ENCODE results near the gene STEEP1.

The STEEP1 gene

DNA sequence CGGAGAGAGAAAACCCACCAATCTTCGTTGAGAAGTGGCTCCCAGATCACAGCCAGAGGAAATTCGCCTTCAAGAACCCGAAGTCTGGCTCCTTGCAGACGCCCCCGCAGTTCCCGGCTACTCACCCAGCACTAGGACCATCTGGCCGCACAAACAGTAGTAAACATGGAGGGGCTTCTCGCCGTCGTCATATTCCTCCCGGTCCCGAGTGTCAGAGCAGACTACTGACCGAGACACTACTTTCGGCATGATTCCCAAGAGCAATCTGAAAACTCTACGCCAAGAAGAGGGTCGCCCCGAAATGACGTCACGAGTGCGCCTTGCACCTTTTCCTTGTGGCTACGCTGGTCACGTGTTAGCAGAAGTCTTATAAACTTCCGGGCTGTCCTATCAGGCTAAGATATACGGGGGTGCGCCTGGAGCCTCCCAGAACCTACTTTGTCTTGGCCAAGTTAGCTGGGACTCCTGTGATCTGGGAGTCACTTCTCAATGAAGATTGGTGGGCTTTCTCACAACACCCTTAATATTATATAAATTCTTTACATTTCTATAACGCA lies at the start of gene STEEP1:
Gene STEEP1, minus strand, starts transcription at position 303 of the 557 bp plus-strand sequence. Its CDS starts 54 bp downstream, at position 249.
- DNase-seq: peak; percentile 89

DNA sequence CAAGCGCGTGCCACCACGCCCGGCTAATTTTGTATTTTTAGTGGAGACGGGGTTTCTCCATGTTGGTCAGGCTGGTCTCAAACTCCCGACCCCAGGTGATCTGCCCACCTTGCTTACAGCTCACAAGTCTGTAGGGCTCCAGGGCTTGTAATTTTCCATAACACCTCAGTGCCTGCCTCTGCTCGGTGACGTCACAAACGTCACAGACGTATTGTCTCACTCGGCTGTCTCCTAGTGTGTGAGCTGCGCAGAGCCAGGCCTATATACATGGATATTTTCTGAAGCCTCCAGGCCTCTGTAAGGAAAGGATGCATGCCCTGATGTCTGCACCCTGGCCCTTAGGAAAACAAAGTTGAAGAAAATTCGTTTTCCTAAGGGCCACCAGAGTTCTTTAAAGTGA lies 49.6 kb upstream of the STEEP1 start:
- no peak for DNase-seq

DNA sequence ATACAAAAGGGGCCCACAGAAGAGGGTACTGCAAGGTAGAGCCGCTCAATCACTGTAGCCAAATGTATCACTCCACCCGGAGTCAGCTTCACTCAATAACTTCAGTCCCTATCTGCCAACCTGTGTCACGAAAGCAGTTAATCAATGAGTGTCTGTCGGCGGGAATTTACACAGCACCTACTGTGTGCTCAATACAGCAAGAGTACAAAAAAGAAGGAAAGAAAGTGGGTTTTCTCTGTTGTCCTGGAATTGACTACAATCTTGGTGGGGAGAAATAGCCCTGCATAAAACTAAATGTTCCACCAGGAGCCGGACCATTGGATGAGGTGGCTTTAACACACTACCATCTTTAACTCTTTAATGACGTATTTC lies 41.8 kb upstream of the STEEP1 start:
- no peak for DNase-seq

DNA sequence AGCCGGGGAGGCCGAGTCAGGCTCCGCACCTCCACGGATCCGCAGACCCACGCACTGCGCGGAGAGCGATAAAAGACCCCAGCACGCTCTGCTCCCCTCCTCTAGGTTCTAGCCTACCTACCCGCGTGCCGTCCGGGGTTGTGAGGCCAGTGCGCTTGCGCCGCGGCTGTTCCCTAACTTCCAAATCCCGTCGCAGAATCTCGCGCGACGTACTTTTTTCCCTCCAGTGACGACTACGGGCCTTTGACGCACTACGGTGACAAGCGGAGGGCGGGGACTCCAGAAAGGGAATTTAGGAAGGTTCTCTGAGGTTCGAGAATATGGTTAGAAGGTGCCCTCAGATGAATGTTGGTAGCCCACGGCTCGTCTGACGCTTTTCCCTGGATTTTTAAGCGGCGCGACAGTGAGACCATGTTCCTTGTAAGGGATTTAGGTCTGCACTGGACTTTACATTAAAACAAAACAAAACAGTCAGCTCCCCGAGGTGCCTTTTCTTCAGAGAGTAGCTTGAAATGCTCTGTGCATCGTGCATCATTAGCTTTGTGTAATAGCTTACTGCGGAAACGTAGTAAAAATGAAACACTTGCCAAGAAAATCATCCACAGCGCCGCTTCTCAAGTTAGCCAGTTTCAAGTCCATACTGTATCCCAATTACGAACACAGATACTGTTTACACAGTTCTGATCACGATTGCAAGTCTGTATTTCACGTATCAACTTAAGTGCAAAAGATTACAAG lies 41.2 kb upstream of the STEEP1 start, which contains the start of gene NKRF:
Gene NKRF, minus strand, starts transcription at position 145 of the 738 bp plus-strand sequence.
- peak; percentile 92 for DNase-seq

DNA sequence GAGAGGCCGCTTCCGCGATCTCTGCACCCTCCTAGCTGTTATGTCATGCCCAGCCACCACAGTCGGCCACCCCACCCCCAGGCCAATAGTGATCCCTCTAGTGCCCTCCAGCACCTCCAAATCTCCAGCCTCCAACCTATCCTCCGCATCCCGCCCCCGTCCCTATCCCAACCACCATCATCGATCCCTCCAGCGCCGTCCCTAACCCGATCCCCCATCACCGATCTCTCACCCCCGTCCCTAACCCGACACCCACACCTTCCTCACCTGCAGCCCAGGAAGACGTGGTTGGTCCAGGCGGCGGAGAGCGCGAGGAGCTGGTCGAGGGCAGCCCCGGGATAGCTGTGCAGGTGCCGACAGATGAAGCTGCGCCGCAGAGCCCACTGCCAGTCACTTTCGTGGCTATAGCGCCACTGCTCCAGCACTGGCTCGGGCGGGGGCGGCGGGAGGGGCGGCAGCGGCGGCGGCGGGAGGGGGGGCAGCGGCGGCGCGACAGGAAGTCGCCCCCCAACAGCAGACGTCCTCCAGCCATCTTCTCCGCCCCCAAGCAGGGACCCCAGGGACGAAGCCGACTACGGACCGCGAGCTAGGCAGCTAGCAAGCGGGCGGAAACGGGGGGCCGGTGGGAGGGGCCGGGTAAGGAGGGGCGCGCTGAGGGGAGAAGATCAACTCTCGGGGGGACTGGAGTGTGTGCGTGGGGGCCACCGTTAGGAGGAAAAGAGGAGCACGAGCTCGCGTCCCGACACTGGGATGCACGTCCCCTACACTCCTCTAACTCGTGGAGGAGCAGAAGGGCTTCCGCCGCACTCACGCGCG lies 40.5 kb upstream of the STEEP1 start:
- DNase-seq: no peak

DNA sequence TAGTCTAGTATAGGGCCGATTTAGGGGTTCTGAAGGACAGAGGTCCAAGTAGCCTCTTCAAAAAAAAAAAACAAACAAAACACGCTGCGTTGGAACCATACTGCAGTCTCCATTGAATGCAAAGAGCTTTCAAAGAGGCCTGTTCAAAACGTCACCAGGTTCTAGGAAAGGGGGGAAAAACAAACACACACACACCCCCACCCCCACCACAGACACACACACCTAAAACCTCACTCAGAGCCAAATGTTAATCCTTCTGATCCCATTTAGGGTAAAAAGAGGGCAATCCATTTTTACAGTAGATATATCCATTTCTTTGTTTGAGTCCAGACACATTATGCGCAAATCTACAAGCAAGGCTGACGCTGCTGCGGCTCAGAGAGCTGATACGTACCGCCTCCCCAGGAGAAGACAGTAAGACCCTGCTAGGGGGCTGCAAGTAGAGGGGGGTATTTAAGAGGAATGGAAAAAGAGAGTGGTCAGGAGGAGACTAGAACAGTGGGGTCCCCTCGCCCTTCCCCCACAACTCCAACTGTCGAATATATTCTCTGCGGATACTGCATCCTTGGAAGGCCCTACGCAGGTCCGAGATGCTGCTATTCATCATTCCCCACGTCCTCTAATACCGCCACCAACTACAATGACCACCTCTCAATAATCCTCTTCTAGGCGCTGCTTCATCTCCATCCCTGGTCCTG lies 39.7 kb upstream of the STEEP1 start:
- no peak for DNase-seq

DNA sequence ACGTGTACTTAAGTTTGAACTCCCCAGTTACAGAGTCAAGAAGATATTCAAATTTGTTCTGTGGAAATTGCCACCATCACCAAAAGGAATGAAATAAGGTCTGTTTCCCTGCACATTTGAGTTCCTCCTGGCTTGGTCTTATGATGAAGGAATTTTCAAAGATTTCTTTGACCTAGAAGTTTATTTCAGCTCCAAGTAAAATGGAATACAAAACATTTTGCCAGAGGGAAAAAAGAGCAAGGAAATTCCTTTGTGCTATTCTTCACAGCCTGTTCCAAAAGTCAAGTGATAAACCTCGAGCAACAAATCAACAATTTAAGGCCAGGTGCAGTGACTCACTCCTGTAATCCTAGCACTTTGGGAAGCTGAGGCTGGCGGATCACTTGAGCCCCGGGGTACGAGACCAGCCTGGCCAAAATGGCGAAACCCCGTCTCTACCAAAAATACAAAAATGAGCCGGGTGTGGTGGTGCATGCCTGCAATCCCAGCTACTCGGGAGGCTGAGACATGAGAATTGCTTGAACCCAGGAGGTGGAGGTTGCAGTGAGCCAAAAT lies 37.6 kb upstream of the STEEP1 start:
- DNase-seq: no peak

DNA sequence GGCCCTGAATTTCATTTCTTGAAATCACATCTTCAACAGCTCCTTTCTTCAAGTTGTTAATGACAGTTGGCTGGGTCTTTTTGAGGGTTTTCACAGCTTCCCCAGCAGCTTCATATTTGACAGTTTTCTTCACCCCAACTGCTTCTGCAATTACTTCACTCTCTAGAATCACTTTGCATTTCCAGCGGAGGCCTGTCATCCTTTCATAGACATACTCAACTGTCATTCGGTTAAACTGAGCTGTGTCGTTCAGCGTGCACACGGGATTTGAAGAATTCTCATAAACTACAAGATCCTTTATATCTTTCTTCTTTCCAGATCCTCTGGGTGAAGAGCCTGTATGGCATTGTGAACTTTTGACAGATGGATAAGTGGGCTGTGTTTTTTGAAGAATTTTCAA lies 24.6 kb upstream of the STEEP1 start:
- DNase-seq: no peak

DNA sequence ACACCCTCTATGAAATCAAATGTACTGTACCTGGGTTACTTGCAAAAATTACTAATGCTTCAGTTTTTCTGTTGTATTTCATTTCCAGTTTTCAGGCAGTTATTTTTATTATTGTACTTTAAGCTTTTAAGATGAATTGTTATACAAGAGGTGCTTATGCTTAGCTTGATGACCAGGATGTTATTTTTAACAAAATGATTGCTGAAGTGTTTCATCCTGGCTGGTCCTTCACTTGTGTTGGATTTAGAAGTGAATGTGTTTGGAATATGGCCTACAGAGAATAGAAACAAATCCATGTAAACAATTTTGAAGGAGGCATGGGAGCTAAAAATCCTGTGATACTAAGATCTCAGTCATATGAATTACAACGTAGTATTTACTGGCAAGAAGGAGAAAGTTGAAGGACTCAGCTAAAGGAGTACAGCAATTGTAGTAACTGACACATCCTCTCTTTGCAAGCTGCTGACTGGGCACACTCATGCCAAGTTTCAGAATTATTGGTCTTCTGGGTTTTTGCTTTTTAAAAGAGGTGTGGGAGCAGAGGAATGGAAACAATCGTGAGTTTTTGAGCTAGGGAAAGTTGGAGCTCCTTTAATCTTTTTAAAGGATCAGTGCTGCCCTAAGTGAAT lies 18.3 kb upstream of the STEEP1 start:
- no peak for DNase-seq

DNA sequence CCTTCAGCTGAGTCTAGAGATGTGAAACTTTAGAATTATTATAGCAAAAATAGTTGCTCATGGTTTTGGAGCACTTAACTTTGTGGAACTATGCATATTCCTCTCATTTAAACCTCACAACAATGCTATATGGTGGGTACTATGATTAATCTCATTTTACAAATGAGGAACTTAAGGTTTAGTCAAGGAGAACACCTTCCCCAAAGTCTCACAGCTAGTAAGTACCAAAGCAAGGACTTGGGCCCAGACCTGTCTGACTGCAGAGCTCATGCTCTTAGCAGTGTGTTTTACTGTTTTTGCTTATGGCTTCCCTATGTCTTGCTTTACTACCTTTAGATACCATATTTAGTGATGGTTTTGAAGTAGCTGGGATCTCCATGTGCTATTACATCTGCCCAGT lies 14.2 kb upstream of the STEEP1 start:
- DNase-seq: no peak

DNA sequence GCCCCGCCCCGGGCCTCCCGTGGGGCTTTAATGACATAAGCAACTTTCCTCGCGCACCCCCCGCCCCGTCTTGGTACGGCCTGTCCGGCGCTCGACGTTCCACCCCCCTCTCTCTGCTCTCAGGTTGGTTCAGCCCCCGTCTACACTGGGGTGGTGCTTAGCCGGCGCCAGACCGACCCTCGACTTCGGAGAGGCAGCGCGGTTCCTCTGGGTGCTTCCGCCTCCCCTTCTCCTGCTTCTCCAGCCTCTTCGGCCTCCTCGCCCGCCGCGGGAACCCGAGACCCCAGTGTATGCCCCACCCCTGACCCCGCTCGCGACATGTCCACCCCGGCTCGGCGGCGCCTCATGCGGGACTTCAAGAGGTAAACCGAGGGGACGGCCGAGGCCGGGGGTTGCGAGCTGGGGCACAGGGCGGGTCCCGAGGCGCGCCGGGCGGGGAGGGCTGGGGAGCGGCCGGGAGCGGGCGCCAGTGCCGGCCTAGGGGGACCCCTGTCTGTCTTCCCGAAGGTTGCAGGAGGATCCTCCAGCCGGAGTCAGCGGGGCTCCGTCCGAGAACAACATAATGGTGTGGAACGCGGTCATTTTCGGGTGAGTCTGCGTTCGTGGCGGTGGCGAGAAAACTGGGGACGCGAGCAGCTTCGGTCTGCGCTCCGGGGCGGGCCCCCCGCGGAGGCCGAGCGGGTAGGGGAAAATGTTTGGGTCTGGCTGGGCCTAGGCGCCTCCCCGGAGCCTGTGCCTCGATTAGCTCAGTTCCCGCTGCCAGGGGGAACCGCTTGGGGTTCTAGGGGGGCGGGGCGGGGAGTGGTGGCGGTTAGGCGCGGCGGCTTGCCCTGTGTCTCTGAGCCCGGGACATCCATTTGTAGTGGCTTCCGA lies 9.4 kb upstream of the STEEP1 start, which contains the start of gene UBE2A:
Gene UBE2A, plus strand, starts transcription at position 170 of the 873 bp plus-strand sequence. Its CDS starts 149 bp downstream, at position 319.
- peak; percentile 91 for DNase-seq

DNA sequence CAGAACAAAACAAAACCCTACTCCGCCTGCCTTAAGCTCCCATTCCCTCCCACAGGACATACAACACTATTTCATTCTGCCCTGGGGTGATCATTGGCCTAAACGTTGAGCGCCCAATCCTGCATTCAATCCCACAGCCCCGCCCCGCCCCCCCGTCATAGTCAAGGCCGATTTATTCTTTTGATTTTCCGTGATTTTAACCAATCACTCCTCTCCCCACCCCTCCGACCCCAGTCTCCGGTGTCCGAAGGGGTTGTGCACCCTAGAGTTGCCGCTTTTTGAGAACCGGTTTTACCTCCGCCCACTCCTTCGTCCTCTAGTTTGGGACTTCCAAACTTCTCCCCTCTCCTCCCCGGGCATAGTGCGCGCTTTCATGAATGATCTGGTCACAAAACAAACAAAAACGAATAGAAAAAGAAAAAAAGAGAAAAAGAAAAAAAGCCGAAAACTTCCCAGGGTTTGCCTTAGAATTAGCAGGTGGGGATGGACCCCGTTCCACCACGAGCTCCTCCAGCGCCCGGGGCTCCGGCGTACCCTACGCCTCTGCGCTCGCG lies 8.7 kb upstream of the STEEP1 start:
- no peak for DNase-seq

DNA sequence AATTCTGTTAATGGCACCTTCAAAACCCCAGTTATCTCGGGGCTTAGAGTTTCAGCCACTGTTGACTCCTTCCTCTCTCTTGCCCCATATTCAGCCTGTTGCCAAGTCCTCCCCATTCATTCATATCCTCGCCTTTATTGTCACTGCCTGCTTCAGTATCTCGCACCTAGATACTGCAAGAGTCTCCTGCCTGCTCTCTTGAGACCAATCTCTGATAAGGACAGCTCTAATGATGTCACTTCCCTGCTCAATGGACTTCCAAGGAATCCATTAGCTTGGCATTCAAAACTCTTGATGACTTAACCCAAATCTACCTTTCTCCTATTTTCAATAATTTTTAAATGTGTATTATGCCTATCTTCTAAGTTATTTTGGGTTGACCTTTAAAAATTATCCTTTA lies 8.0 kb upstream of the STEEP1 start:
- no peak for DNase-seq

DNA sequence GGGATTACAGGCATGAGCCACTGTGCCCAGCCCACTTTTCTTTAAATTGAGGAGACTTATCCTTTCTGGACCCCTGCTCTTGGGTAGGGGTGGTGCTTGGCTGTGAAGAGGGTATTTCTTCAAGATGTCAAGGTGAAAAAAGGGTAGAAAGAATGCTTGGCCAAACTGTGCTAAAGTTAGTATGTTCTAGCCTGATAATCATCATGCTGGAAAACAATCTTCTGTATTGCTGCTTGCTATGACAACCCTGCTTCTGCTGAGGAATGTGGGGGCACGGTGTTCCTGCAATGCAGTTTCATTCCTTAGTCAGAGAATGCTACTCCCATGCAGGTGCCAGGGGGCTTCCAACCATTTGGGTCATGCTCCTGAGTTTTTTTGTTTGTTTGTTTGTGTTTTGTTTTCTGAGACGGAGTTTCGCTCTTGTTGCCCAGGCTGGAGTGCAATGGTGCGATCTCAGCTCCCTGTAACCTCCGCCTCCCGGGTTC lies 5.2 kb upstream of the STEEP1 start:
- no peak for DNase-seq

DNA sequence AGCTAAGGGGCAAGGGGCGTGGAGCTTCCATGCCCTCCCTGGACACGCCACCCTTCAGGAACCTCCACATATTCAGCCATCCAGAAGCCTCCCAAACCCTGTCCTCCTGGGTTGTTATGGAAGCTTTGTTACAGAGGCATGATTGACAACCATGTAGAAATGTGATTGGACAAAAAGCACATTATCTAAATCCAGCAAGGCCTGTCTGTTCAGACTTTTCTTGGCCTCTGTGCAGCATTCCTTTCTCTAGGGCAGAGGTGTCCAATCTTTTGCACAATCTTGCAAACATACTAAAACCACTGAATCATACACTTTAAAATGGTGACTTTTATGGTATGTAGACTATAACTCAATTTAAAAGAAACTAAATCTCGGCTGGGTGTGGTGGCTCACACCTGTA lies 12.7 kb downstream of the STEEP1 start:
- no peak for DNase-seq

DNA sequence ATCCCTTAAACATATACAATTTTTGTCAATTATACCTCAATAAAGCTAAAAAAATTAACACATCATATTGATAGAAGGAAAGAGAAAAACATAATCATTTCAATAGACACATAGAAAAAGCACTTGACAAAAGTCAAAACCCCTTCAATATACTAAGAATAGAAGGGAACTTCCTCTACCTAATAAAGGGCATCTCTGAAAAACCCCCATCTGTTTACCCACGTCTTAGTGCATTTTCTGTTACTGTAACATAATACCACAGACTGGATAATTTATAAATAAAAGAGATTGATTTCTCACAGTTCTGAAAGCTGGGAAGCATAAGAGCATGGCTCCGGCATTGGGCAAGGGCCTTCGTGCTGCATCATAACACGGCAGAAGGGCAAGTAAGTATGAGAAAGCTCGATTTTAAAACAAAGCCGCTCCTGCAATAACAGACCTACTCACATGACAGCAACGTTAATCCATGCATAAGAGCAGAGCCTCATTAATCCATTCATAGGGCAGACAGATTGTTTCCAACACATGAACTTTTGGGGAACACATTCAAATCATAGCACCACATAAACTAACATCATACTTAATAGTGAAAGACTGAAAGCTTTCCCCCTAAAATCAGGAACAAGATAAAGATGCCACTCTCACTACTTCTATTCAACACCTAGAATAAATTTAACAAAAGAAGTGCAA lies 15.7 kb downstream of the STEEP1 start:
- DNase-seq: no peak

DNA sequence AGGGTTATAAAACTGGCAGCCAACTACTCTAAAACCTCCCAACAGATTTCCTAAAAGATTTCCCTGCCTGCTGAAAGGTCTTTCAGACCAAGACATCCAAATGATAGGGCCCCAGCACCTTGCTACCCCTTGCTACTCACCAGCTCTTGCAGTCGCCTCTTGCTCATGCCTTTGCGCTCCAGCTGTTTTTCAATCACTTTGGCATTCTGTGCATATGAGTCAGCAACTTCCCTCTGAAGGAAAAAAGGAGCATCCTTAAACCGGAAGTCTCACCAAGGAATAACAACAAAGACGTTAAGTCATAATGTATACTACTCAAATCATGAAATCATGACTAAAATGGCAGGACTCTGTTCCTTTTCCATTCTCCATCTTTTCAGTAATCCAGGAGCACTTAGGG lies 24.0 kb downstream of the STEEP1 start:
- DNase-seq: no peak

DNA sequence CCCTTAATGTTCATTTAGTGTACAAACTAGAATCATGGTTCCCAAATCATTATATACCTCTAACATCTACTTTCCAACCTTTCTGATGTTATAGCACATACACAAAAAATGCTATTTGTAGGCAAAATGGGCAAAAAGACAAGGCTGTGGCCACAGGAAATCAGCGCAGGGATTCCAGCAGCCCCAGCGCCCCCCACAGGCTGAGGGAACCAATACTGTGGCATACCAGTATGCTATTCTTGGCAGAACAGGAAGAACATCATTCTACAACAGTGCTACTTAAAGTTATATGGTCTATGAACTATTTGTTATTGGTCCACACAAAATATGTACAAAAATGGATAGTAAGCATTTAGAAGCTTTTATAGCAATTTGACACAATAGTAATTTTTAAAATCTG lies 25.3 kb downstream of the STEEP1 start:
- no peak for DNase-seq

DNA sequence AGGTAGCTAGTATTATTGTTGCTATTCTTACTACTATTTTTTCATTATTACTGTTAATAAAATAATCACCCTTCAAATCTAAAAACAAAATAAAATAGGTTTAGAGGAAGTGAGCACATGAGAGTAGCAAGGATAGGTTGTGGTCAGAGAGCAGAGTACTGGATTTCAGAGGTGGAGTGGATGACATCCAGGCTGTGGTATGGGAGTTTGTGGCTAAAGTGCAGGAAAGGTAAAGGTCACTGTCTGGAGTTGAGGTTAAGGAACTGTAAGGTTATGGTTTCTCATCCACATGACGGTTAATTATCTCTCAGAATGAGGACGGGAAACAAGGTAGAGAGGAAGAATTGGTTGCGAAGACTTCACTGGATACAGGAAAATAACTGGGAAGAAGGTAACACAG lies 27.7 kb downstream of the STEEP1 start:
- DNase-seq: no peak
